Measurements from ENCODE around the gene IFI27L2.
A peak's percentile ranks its signal among the peaks of the same experiment; 100 is the strongest.
"Not testable (repeated sequence)": the region's sequence is repeated elsewhere in the genome, so short reads cannot be mapped to it uniquely, and the experiment has no call there.

The IFI27L2 gene
- total RNA-seq = 16.8 to 36.6 (median 23.8) reads per million in 18 experiments

DNA sequence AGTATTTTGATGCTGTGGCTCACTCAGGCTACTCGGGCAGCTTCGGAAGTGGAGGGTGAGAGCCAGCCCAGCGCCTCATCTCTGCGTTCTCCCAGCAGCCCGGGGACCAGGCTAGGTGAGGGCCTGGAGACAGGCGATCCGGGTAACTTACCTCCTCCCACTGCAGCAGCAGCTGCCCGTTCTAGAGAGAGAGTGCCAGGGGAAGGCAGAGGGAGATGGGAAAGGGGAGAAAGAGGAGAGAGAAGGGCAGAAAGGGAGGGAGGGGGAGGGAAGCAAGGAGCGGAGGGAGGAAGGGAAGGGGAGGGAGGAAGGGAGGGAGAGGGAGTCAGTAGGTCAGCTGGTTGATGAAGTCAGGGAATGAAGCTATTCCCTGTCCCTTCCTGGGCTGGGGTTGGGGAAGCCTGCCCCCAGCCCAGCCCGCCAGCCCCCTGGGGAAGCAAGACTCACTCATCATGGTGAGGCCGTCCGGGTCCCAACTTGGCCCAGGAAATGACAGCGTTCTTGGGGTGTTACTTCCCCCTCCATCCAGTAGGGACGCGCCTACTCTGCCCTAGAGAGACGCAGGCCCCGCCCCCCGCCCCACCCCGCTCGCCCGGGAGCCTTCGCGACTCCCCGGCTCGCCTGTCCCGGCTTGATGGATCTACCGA is at the start of gene IFI27L2:
TSS of gene IFI27L2 (minus strand) at position 494 of the 647 bp plus-strand sequence. CDS start at position 454, 40 bp downstream.
- peak; percentile 79 to 84 for DNase-seq

- DNase-seq = no peak
Observed at GRCh38 chr14:94177806-94178205, 48.4 kb upstream of the IFI27L2 start.

GRCh38 chr14:94176808-94177207 is 47.4 kb upstream of the IFI27L2 start:
- no peak for DNase-seq

DNA sequence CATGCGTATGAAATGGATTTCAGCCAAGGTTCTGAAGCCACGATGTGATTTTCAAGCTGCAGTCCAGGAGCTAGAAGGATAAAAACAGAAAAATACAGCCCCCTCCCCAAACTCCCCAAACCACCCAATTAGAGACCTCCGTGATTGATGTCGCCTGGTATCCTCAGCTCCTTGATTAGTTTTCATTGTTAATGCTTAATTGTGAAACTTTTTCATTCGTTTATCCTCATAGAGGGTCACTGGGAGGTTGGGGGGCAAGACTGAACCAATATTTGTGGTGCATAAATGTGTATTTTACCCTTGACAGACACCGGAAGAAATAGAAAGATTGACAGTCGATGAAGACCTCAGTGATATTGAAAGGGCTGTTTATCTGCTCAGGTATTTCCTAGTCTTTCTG is 46.3 kb upstream of the IFI27L2 start:
- DNase-seq = no peak

DNA sequence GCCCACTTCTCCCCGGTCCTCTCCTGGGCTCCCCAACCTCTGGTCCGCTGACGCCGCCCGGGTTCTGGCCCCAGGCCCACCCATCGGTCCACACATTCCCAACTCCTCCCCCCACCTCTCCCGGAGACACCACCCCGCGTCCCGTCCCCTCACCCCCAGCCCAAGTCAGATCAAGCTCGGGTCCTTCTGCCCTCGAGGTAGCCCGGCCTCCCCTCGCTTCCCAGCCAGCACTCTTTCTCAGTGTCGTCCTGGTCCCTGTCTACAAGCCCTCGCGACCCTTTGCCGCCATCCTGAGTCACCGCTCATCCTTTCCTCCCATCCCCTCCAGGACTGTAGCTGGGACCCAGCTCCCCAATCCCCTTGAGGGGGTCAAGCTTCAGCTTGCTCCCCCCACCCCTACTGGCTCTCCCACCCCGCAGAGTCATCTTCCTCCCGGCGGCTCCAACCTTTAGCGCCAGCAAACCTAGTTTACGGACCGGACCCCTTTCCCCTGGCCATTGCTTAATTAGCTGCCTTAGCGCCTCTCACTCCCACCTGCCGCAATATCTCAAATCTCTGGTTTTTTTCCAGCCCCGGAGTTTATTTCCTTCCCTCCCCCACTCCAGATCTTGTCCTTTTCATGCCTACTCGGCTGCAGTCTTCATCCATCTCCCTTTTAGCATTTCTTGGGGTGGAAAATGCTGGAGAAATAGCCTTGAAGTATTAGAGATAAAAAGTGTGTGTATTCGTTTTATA is 45.8 kb upstream of the IFI27L2 start:
- DNase-seq = no peak

DNA sequence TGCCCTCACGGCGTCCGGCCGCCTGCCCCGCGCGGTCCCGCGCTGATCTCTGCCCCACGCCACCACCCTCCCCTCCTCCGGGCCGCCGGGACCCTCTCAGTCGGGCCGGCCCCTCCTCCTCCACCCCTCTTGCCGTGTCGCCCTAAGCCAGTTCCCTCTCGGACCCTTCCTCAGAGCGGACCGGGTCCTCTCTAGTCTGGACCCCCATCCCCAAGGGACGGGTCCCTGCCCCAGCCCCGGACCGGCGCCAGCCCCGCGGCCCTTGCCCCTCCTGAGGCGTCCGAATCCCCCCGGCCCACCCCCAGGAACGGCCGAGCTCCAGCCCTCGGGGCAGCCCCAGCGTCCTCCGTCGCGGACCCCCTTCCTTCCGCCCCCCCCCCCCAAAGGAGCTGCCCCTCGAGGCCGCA is 45.2 kb upstream of the IFI27L2 start:
- no peak for DNase-seq

GRCh38 chr14:94173885-94174603 is 44.6 kb upstream of the IFI27L2 start, which contains the start of gene PPP4R4:
PPP4R4 (plus strand) TSS chr14:94174322; CDS start chr14:94174466, 144 bp downstream.
- DNase-seq = peak; percentile 45 to 66

GRCh38 chr14:94173471-94173884 is 44.1 kb upstream of the IFI27L2 start:
- DNase-seq = peak in 1 of 2 donors; percentile 3

- DNase-seq = no peak
Observed at GRCh38 chr14:94172545-94172944, 43.1 kb upstream of the IFI27L2 start.

- DNase-seq = no peak
Observed at GRCh38 chr14:94171208-94171607, 41.8 kb upstream of the IFI27L2 start.

DNA sequence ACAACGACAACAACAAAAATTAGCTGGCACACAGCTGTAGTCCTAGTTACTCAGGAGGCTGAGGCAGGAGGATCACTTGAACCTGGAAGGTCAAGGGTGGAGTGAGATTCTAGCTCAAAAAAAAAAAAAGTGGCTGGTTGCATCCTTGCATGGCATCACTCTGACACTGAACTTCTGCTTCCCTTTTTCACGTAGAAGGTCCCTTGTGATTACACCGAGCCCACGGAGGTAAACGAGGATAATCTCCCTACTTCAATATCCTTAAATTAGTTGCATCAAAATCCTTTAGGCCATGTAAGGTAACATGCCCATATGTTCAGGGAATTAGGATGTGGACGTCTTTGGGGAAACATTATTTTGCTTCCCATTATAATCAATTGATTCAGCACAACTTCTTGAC is 40.7 kb upstream of the IFI27L2 start:
- peak; percentile 28 to 33 for DNase-seq

DNA sequence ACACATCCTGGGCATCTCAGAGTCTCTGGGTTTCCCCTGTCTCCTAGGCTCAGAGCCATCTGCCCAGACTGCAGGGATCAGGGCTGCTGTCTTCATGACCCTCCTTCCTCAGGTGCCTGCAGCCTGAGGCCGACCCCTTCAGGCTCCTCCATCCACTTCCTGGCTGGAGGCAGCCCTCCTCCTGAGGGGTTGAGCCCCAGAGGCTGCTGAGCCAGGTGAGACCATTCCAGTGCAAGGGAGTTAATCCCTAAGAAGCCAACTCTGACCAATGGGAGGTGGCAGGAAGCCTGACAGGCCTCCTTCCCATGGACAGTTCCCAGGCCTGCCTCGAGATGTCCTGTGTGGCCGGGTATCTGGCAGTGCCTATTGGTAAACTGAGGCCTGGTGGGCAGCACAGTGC is 36.3 kb upstream of the IFI27L2 start:
- no peak for DNase-seq

GRCh38 chr14:94164685-94165431 is 35.5 kb upstream of the IFI27L2 start:
- no peak for DNase-seq

- DNase-seq = peak; percentile 26 to 40
Observed at GRCh38 chr14:94163796-94164195, 34.4 kb upstream of the IFI27L2 start.

DNA sequence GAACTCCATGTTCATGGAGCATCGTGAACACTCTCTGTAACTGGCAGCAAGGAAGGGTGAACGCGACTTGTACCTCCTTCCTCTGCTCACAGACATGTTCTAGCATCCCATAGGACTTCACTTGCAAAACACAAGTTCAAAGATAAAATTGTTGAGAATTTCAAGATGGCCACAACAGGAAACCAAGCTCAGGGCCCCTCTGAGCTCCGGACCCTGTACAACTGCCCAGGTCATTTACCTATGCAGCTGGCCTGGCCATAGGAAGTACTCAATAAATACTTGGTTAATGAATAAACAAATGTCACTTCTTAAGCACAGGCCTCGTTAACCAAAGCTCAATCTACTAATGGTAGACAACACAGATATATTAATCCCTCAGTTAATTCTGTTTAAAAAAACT is 33.1 kb upstream of the IFI27L2 start:
- no peak for DNase-seq

DNA sequence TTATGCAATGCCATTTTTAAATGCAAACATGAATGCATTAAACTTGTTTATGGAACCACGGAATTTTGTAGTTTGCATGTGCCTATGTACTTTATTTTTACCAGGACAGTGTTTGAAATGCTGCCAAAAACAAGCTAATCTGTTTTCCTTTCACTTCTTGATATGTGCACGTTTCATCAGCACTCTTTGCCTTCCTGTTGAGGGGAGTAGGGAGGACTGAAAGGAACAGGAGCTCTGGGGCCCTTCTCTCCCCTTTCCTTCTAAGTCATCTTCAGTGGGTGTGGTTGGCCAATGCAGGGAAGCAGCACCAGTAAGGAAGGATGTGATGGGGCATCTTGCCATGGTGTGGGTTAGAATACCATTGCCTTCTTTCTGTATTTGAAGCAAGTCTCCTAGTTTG is 32.6 kb upstream of the IFI27L2 start:
- DNase-seq = peak; percentile 7 to 26

DNA sequence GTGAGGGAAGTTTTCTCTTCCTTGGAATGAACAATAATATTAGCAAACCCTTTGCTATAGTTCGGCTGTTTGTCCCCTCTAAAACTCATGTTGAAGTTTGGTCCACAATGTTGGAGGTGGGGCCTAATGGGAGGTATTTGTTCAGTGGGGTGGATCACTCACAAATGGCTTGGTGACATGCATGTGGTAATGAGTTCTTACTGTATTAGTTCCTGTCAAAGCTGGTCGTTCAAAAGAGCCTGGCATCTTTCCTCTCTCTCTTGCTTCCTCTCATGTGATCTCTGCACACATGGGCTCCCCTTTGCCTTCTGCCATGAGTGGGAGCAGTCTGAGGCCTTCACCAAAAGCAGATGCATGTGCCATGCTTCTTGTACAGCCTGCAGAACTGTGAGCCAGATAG is 31.7 kb upstream of the IFI27L2 start:
- DNase-seq = peak; percentile 36 to 50

GRCh38 chr14:94158239-94158883 is 29.0 kb upstream of the IFI27L2 start:
- no peak for DNase-seq

DNA sequence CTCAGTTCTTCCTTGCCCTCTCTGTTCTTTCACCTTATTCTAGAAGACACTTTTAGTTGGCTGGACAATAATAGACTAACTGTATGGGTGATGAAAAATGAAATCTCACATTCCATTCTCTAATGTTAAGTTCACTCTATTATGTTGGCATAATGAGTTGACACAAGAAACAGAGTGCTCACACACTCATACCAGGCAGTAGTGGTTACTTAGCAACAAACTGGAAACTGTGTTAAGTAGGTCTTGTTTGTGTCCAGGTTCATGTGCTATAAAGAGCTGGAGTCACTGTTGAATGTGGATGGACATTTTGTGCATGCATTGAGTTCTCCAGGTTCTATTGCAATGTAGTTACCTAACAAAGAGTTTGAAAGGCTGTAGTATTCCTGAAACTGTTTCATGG is 27.8 kb upstream of the IFI27L2 start:
- no peak for DNase-seq

- DNase-seq = not testable (repeated sequence)
Observed at GRCh38 chr14:94156143-94156542, 26.7 kb upstream of the IFI27L2 start.

DNA sequence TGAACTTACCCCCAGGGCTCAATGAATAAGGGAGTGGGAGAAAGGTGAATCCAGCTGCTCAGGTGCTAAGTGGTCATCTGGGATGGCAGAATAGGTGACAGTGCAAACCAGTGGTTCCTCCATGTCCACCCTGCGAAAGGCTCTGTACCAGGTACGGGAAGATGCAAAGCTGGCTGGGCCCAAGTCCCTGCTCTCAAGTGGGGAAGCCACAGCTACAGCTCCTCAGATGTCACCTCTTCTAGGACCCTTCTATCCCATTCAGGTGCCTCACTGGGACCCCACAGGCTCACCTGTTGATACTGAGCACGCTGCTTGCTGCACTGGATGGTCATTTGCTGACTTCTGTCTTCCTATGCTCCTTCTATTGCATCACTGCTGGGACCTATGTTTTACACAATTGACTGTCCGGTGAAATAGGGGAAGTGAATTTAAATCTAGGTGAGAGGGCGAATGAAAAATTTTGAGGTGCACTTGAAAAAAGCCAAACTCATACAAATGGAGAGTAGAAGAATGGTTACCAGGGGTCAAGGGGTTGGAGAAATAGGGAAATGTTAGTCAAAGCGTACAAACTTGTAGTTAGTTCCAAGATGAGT is 24.4 kb upstream of the IFI27L2 start:
- peak; percentile 46 to 51 for DNase-seq

DNA sequence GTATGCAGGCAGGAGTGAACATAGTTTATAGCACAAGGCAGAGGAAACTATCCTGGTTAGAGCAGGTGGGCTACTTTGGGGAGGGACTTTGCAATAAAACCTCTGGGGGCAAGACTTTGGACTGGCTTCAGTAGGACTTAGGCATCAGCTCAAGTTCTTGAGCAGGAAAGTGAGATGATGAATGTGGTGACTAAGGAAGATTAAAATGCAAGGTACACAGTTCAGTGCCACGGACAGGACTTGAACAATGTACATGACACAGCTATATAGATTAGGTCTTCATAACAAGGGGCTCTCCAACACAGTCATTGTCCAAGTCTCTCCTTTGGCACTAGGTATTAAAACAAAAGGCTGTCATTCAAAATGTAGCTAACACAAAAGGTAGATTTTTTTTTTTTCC is 23.3 kb upstream of the IFI27L2 start:
- DNase-seq = no peak

Measured in inflammatory macrophage (primary cell).